Endothelial cell (in vitro differentiated cells): Measurements from ENCODE around the gene NAA80. TPM values are rescaled to one million over a fixed set of nuclear protein-coding genes. Genes with fewer than 3 reads are reported as not detected.
A peak's percentile ranks its signal among the peaks of the same experiment; 100 is the strongest.

ENCODE experiments used
- DNase-seq: peaks from one replicate; pipeline ENCODE4 v3.0.0; 2021; ENCODE audit warnings: low spot score
- H3K27ac Mint-ChIP-seq: one replicate; pipeline ENCODE4 v1.8.0; 2021; ENCODE audit warnings: mixed read lengths, inconsistent platforms; ENCODE audit not compliant: unreplicated experiment
- H3K27me3 Mint-ChIP-seq: one replicate; pipeline ENCODE4 v1.8.0; 2021; ENCODE audit warnings: mild to moderate bottlenecking, moderate library complexity, mixed read lengths, inconsistent platforms; ENCODE audit not compliant: unreplicated experiment
- H3K36me3 Mint-ChIP-seq: one replicate; pipeline ENCODE4 v1.8.0; 2021; ENCODE audit warnings: mild to moderate bottlenecking, low read depth, mixed read lengths, inconsistent platforms; ENCODE audit not compliant: unreplicated experiment
- H3K4me1 Mint-ChIP-seq: one replicate; pipeline ENCODE4 v1.8.0; 2021; ENCODE audit warnings: mild to moderate bottlenecking, mixed read lengths, inconsistent platforms; ENCODE audit not compliant: unreplicated experiment
- H3K4me3 Mint-ChIP-seq: one replicate; pipeline ENCODE4 v1.8.0; 2021; ENCODE audit warnings: mild to moderate bottlenecking, mixed read lengths, inconsistent platforms; ENCODE audit not compliant: unreplicated experiment
- H3K9me3 Mint-ChIP-seq: one replicate; pipeline ENCODE4 v1.8.0; 2021; ENCODE audit warnings: mixed read lengths, inconsistent platforms; ENCODE audit not compliant: unreplicated experiment
- CTCF ChIP-seq: fragments of 200-600 bp; sonication (generic); IDR thresholded peaks from one replicate; pipeline ENCODE4 v1.5.0; 2021; ENCODE audit warnings: antibody characterized with exemption; ENCODE audit not compliant: unreplicated experiment
- total RNA-seq: library from RNA; stranded (reverse); fragmentation: NEBNext Ultra II Directional; extraction: Animal tissue kit (Norgen Biotek cat#: 25700); gene quantifications from one replicate; pipeline ENCODE4 v1.2.1, GENCODE V29; 2021; ENCODE audit not compliant: unreplicated experiment

The NAA80 gene
- total RNA-seq, 1 donor from 2014 or later, result 17.1 TPM

- DNase-seq, result no peak
- Mint-ChIP-seq H3K36me3 (peaks cover 36% of the 10 kb centered on the region), H3K27me3 (peaks cover 26% of the 10 kb centered on the region), H3K27ac (peak overlapping the region; percentile 50), H3K4me1 (peaks cover 49% of the 10 kb centered on the region), H3K4me3 (peak overlapping the region; percentile 96), H3K9me3 (no peaks in the 10 kb centered on the region)
- TF ChIP-seq CTCF, result no peak
Observed at GRCh38 chr3:50319181-50319893, 20.1 kb upstream of the NAA80 start.

- Mint-ChIP-seq H3K27ac (peak overlapping the region; percentile 70), H3K4me3 (peak overlapping the region; percentile 96), H3K9me3 (no peaks in the 10 kb centered on the region), H3K36me3 (peaks cover 42% of the 10 kb centered on the region), H3K27me3 (peaks cover 26% of the 10 kb centered on the region), H3K4me1 (peaks cover 46% of the 10 kb centered on the region)
- no peak for DNase-seq
- no peak for TF ChIP-seq CTCF
Observed at GRCh38 chr3:50318615-50319014, 19.4 kb upstream of the NAA80 start.

- peak overlapping the region; percentile 70 for H3K27ac Mint-ChIP-seq
- H3K4me1 Mint-ChIP-seq, result peaks cover 43% of the 10 kb centered on the region
Observed at GRCh38 chr3:50318163-50318562, 19.0 kb upstream of the NAA80 start.

GRCh38 chr3:50317300-50317699, 18.1 kb upstream of the NAA80 start:
- peaks cover 41% of the 10 kb centered on the region for H3K4me1 Mint-ChIP-seq
- TF ChIP-seq CTCF, result no peak
- no peak overlapping the region for H3K27ac Mint-ChIP-seq
- DNase-seq, result no peak
- peaks cover 44% of the 10 kb centered on the region for H3K36me3 Mint-ChIP-seq
- no peak overlapping the region for H3K4me3 Mint-ChIP-seq
- peaks cover 22% of the 10 kb centered on the region for H3K27me3 Mint-ChIP-seq
- H3K9me3 Mint-ChIP-seq, result no peaks in the 10 kb centered on the region

More at GRCh38 chr3:50318163-50318562, 19.0 kb upstream of the NAA80 start:
- peaks cover 44% of the 10 kb centered on the region for H3K36me3 Mint-ChIP-seq
- no peak for TF ChIP-seq CTCF
- DNase-seq, result no peak
- H3K9me3 Mint-ChIP-seq, result no peaks in the 10 kb centered on the region
- peaks cover 24% of the 10 kb centered on the region for H3K27me3 Mint-ChIP-seq
- peak overlapping the region; percentile 96 for H3K4me3 Mint-ChIP-seq

- no peak overlapping the region for H3K27ac Mint-ChIP-seq
- no peak for TF ChIP-seq CTCF
- no peak for DNase-seq
- H3K4me1 Mint-ChIP-seq, result peaks cover 41% of the 10 kb centered on the region
- peaks cover 44% of the 10 kb centered on the region for H3K36me3 Mint-ChIP-seq
- peak overlapping the region; percentile 32 for H3K4me3 Mint-ChIP-seq
- H3K27me3 Mint-ChIP-seq, result peaks cover 22% of the 10 kb centered on the region
- no peaks in the 10 kb centered on the region for H3K9me3 Mint-ChIP-seq
Observed at GRCh38 chr3:50316657-50317242, 17.5 kb upstream of the NAA80 start.
